ENCODE measurements around the gene ADIPOR2. TPM values are rescaled to one million over a fixed set of nuclear protein-coding genes. Genes with fewer than 3 reads are reported as not detected.
A peak's percentile ranks its signal among the peaks of the same experiment; 100 is the strongest.

The ADIPOR2 gene
- total and polyA plus RNA-seq, 2 of the 4 experiments (the other 2 are of a cell fraction) = 20.0 to 24.9 TPM

GRCh38 chr12:1810201-1810930 is 119.5 kb downstream of the ADIPOR2 start:
- ChIA-PET CTCF (no interaction called here), POLR2A (ENCODE audit: unreplicated experiment) (no interaction called here)
- Histone ChIP-seq H4K5ac (ENCODE audit: low read depth, low read length) (no peak overlapping the region), H3K27ac (ENCODE audit: insufficient read depth, low read length) (no peak overlapping the region), H3K4ac (ENCODE audit: low read depth, low read length) (no peak overlapping the region), H3K27me3 (ENCODE audit: control insufficient read depth, insufficient read depth, low read length) (peaks cover 12% of the 10 kb centered on the region), H3K14ac (replicated peaks; ENCODE audit: low read depth, low read length) (no peak overlapping the region; the same call in 1 of the 2 replicates), H2BK120ac (ENCODE audit: low read depth, low read length) (no peak overlapping the region), H3K79me1 (ENCODE audit: low read depth in 1 of 2, low read length in 2 of 2) (no peaks in the 10 kb centered on the region), H3K9me3 (ENCODE audit: control insufficient read depth, insufficient read depth, low read length) (no peaks in the 10 kb centered on the region), H3K36me3 (ENCODE audit: control insufficient read depth, insufficient read depth, low read length) (no peaks in the 10 kb centered on the region), H2AK5ac (ENCODE audit: low read depth, low read length) (peak overlapping the region; percentile 63; the same call in 1 of the 2 replicates), H3K9me1 (ENCODE audit: insufficient read depth, low read length) (peaks cover 7% of the 10 kb centered on the region; the same call in 1 of the 2 replicates), H4K91ac (ENCODE audit: insufficient read depth, low read depth, low read length) (no peak overlapping the region), H3K9ac (ENCODE audit: low read depth, low read length) (no peak overlapping the region), H3K18ac (ENCODE audit: low read depth, low read length) (no peak overlapping the region), H2AFZ (replicated peaks; ENCODE audit: low read length, poor library complexity) (peak overlapping the region; percentile 55), H3K4me1 (ENCODE audit: control insufficient read depth, insufficient read depth, low read length) (no peaks in the 10 kb centered on the region; the same call in 1 of the 2 replicates), H2BK15ac (ENCODE audit: low read depth, low read length) (no peak overlapping the region), H2BK20ac (ENCODE audit: low read depth, low read length) (no peak overlapping the region), H2BK5ac (ENCODE audit: low read depth, low read length, poor library complexity, severe bottlenecking) (no peak overlapping the region), H4K8ac (ENCODE audit: low read depth in 2 of 2, low read length in 2 of 2) (no peak overlapping the region), H3K4me2 (ENCODE audit: low read depth, low read length) (no peak overlapping the region), H3K56ac (ENCODE audit: extremely low read depth, insufficient read depth, low read length) (no peak overlapping the region), H4K20me1 (ENCODE audit: insufficient read depth, low read length) (no peaks in the 10 kb centered on the region), H3K23ac (ENCODE audit: low read depth, low read length) (no peak overlapping the region; the same call in 1 of the 2 replicates), H2AK9ac (replicated peaks; ENCODE audit: low read depth, low read length, poor library complexity) (peak overlapping the region; percentile 26), H3K4me3 (ENCODE audit: insufficient read depth, low read depth, low read length) (no peak overlapping the region)
- dilution Hi-C loops (cut with HindIII; ENCODE audit: low sequenced_read_pairs, unreplicated experiment) = no loop called here
- no peak for ATAC-seq (ENCODE audit: low read depth)
- 82% methylated on average over 6 of the region's 21 CpGs; no CpG with 5 or more reads in 1 of the 2 experiments for WGBS, 2 experiments (ENCODE audit: extremely low coverage in 2 of 2, insufficient read length in 1 of 2)
- peak; percentile 14 for DNase-seq
- no TSS peak for BruUV-seq (replicated peaks)
- intact Hi-C loops (cut with micrococcal nuclease) = no loop called here
- in situ Hi-C loops (cut with MboI; ENCODE audit: low sequenced_read_pairs) = loop anchor here (25.0 kb wide), 1 partner anchor 477 kb away; no protein-coding TSS in a partner anchor
- TF ChIP-seq NFE2L2 (IDR thresholded peaks at IDR 0.05; ENCODE audit: low read depth, low read length) = no peak
- no peak for TF ChIP-seq SMC3 (IDR thresholded peaks at IDR 0.05; ENCODE audit: low read depth, low read length)
- TF ChIP-seq MXI1 (IDR thresholded peaks at IDR 0.05; ENCODE audit: borderline replicate concordance, low read depth, low read length) = no peak
- no peak for TF ChIP-seq MAFK (IDR thresholded peaks at IDR 0.05; ENCODE audit: low read depth, low read length)
- TF ChIP-seq CTCF (conservative IDR thresholded peaks at IDR 0.05; ENCODE audit: low read depth, low read length) = no peak
- no peak for TF ChIP-seq RCOR1 (IDR thresholded peaks at IDR 0.05; ENCODE audit: insufficient replicate concordance, low read length)
- TF ChIP-seq BHLHE40 (IDR thresholded peaks at IDR 0.05; ENCODE audit: low read depth, low read length) = no peak
- no peak for TF ChIP-seq USF2 (IDR thresholded peaks at IDR 0.05; ENCODE audit: low read depth, low read length)
- TF ChIP-seq CHD1 (IDR thresholded peaks at IDR 0.05; ENCODE audit: low read depth, low read length) = no peak
- no peak for TF ChIP-seq POLR2A (IDR thresholded peaks at IDR 0.05; ENCODE audit: low read depth, low read length)
- no peak for TF ChIP-seq RFX5 (IDR thresholded peaks at IDR 0.05; ENCODE audit: low read depth, low read length)
- TF ChIP-seq, protein P1, sequence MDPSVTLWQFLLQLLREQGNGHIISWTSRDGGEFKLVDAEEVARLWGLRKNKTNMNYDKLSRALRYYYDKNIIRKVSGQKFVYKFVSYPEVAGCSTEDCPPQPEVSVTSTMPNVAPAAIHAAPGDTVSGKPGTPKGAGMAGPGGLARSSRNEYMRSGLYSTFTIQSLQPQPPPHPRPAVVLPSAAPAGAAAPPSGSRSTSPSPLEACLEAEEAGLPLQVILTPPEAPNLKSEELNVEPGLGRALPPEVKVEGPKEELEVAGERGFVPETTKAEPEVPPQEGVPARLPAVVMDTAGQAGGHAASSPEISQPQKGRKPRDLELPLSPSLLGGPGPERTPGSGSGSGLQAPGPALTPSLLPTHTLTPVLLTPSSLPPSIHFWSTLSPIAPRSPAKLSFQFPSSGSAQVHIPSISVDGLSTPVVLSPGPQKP (IDR thresholded peaks at IDR 0.05; ENCODE audit: borderline replicate concordance, low read depth, low read length) = no peak
- no peak for TF ChIP-seq FOS (IDR thresholded peaks at IDR 0.05; ENCODE audit: low read depth, low read length)
- no peak for TF ChIP-seq RAD21 (IDR thresholded peaks at IDR 0.05; ENCODE audit: low read length)
- TF ChIP-seq CEBPB (IDR thresholded peaks at IDR 0.05; ENCODE audit: low read depth, low read length) = no peak
